Glomerular visceral epithelial cell (primary cell): ENCODE data around the gene SERPINA3.
"Not testable (repeated sequence)": the region's sequence is repeated elsewhere in the genome, so short reads cannot be mapped to it uniquely, and the experiment has no call there.

Experiments used
- DNase-seq: peaks from one replicate; pipeline ENCODE4 v3.0.0-alpha.2; 2016; ENCODE audit errors: extremely low spot score

The SERPINA3 gene

DNA sequence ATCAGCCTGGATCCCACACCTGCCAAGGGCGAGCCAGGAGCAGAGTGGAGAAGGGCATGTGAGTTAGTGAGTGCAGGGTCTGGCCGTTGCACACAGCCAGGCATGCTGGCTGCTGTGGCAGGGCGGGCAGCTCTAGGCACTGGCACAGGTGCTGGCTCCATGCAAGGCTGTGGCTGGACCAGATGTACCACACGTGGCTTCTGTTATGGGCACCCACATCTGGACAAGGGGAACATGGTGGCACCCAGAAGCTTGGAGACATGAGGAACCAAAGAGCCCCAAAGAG lies 20.1 kb downstream of the SERPINA3 start:
- no peak for DNase-seq

DNA sequence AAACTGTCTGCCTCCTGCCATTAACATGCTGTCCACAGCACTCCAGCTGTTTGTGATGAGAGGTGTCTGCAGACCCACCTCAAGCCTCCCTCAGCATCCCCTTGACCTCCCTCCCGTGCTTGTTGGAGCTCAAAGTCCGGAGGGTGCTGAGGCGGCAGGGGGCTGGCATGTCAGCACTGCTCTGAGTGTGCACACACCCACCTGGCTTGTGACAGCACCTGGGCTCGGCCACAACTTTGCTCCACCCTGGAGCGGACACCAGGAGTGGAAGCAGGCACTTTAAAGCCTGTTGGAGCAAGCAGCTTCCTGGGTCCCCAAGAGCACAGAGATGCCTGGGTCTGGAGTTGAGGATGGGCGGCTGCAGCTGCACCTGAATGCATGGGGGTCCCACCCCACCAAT lies 20.9 kb downstream of the SERPINA3 start:
- no peak for DNase-seq

DNA sequence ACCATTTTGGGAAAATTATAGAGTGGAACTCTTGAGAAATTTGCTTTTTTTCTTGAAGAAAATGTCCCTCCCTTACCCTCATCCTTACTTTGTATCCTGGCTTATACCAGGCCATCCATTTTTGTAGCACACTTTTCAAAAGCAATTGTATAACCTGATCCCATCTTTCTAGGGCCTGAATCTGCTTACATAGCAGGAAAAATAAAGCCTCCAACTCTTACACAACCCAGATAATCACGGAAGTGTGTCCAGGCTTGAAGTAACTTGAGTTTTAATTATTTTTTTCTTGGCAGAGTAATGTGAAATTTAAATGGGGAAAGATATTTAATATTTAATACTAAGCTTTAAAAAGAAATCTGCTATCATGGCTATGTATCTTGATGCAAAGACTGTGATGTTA lies 23.0 kb downstream of the SERPINA3 start:
- no peak for DNase-seq

DNA sequence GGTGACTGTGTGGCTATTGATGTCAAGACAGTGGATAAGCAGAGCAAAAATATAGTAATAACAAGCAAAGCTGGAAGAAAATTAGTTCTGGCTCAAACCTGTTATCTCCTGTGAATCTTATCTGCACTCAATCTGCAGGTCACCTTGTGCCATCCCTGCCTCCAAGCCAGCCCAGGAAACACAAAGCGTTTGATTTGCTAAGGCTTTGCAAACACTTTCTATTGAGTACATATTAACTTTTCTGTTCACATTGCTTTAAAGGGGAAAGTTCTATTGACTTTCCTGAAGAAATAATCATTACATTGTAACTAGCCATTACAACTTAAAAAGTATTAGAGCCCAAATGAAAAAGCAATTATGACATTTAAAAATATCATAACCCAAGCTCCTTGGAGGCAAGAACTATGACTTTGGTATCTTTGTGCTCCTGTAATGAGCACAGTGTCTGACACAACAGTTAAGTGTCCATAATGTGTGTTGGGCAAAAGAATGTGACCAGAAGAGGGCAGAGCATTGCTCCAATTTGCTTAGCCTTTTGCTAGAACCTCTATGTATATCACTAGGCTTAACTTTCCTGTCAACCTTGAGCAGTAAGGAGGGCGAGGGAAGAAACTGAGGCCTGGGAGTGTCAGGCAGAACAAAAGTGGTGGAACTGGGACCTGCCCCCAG lies 24.7 kb downstream of the SERPINA3 start:
- DNase-seq: no peak

DNA sequence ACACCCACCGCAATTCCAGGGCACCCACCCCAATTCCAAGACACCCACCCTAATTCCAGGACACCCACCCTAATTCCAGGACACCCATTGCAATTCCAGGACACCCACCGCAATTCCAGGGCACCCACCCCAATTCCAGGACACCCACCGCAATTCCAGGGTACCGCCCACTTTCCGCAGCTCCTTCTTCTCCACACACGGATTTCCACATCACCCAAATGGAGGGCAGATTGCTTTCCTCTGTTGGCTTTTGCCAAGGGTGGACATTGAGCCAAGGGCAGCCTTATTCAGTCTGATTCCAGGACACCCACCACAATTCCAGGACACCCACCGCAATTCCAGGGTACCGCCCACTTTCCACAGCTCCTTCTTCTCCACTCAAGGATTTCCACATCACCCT lies 25.6 kb downstream of the SERPINA3 start:
- DNase-seq: not testable (repeated sequence)

DNA sequence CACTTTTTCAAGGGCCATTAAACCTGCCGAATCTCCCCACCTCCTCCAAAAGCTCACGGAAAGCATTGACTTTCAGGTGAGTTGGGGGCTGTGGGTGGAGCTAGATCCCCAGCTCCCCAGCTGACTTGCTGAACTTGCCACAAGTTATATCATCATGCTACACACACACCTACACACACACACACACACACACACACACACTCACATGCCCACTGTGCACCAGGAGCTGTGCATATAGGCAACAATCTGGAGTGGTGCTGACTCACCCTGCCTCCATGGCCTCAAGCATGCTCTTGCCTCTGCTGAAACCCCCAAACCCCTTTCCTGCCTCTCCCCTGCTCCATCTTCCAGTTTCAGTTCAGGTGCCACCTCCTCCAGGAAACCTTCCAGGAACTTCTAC lies 26.1 kb downstream of the SERPINA3 start:
- no peak for DNase-seq

DNA sequence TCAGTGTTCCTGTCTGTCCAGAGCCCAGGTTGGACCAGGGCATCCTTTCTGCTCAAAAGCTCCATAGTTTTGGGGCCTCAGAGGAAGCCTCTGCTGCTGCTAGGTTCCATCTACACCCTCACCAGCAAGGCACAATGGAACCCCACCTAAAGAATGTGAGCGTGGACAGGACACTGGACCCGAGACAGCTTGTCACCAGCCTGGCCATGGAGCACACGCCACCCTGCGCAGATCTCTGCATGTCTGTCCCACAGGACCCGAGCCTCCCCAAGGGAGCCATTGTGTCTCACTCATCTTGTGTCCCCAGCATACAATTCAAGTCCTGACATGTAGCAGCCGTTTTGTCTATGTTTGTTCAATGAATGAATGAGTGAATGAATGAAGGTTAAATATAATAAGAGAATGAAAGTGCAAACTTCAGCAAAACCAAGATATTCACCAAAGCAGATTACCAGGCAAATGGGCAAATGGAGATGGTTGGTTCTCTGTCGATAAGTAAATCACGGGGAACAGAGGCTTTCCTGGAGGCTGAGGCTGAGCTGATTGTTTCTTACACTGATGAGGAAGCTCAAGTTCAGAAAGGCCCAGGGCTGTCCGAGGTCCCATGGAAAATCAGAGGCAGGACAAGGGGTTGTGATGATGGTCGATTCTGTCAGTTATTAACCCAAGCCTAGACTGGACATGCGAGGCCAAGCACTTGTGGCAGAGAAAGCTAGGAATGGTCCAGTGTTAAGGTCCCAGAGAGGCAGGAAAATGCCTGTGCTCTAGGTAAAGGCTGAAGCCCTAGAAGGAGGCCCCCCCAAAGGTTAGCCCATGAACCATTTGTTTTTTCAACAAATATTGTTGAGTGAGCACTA lies 27.0 kb downstream of the SERPINA3 start:
- DNase-seq: no peak

DNA sequence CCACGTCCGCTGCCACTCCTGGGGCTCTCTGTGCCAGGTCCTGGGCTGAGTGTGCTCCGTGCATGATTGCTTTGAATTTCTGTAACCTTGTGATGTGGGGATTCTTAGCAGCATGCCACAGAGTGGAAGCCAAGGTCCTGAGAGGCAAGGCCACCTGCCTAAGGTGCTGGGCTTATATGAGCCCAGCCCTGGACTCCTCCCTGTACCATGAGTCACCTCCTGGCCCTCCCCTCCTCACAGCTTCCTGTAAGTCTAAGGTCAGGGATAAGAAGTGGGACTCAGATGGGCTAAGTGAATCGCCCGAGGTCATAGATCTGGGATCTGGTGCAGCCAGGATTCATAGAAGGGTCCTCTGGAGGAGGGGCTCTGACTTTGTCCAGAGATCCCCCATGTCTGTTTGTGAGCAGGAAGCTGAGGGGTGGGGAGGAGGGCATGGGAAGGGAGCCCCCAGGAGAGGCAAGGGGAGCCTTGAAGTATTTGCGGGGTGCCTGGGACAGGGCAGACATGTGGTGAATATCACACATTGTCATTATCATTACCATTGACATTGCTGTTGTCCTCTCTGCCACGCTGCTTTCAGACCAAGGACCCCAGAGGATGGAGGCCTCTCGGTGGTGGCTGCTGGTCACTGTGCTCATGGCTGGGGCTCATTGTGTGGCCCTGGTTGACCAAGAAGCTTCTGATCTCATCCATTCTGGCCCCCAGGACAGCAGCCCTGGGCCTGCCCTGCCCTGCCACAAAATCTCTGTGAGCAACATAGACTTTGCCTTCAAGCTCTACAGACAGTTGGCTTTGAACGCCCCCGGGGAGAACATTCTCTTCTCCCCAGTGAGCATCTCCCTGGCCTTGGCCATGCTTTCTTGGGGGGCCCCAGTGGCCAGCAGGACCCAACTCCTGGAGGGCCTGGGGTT lies 28.8 kb downstream of the SERPINA3 start:
- no peak for DNase-seq

DNA sequence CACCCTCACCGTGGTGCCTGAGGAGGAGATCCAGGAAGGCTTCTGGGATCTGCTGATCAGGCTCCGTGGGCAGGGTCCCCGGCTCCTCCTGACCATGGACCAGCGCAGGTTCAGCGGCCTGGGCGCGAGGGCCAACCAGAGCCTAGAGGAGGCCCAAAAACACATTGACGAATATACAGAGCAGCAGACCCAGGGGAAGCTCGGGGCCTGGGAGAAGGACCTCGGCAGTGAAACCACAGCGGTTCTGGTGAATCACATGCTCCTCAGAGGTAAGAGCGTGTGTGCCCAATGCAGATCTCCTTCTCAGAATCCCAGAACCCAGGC lies 29.4 kb downstream of the SERPINA3 start:
- no peak for DNase-seq

DNA sequence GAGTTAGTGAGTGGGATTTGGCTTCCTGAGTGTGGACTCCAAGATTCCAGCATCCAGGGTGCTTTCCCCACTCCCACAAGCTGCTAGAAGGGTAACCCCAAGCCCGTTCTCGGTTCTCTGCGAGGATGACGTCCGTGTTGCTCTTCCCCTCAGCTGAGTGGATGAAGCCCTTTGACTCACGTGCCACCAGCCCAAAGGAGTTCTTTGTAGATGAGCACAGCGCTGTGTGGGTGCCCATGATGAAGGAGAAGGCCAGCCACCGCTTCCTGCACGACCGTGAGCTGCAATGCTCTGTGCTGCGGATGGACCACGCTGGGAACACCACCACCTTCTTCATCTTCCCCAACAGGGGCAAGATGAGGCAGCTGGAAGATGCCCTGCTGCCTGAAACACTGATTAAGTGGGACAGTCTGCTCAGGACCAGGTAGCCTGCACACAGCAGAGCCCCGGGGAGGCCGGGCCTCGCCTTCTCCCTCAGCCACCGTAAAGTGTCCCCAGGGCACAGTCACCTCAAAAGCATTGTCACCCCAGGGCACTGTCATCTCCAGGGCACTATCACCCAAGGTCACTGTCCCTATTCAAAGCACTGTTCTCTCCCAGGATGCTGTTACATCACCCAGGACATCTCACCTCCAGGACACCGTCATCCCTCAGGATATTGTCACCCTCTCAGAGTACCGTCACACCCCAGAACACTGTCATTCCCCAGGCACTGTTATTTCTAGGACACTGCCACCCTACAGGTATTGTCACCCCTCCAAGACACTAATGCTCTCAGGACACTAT lies 31.3 kb downstream of the SERPINA3 start:
- no peak for DNase-seq

DNA sequence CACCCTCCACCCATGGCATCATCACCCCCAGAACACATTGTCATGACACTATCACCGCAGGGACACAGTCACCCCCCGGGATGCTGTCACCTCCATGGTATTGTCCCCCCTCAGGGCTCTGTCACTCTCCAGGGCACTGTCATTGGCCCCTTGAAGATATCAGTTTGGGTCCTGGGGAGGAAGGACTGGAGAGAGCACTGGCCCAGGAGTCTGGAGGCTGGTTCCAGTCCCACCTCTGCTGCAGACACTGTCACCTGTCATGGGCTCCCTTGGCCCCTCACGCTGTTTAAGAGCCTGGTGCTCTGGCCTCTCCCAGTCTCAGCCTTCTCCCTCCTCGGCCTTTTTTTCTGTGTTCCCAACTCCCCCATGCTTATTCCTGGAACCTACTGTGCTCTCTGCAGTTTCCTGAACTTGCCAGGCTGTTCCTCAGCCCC lies 31.9 kb downstream of the SERPINA3 start:
- no peak for DNase-seq

DNA sequence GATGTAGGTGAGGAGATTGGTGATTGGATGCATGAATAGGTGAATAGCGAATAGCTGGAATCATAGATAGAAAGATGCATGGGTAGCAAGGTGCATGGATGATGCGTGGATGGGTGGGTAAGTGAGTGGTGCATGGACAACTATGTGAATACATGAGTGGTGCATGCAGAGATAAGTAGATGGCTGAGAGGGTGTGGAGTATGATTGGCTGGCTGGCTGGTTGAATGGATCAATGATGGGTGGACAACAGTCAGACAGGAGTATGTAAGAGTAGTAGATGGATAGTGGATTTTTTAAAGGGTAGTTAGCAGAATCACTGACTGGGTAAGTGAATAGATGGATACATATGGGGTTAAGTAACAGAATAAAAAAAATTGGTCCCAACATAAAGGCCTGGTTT lies 33.9 kb downstream of the SERPINA3 start:
- DNase-seq: no peak

DNA sequence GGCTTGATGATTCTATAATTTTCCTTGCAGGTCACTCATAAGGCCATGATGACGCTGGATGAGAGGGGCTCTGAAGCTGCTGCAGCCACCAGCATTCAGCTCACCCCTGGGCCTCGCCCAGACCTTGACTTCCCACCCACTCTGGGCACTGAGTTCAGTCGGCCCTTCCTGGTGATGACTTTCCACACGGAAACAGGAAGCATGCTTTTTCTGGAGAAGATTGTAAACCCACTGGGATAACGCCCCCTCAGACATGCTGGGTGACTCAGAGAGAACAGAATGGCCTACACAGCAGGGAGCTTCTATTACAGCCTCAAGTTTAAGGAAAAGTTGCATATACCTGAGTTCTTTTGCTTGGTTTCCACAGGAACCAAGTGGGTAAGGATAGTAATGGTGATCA lies 34.3 kb downstream of the SERPINA3 start:
- DNase-seq: no peak

DNA sequence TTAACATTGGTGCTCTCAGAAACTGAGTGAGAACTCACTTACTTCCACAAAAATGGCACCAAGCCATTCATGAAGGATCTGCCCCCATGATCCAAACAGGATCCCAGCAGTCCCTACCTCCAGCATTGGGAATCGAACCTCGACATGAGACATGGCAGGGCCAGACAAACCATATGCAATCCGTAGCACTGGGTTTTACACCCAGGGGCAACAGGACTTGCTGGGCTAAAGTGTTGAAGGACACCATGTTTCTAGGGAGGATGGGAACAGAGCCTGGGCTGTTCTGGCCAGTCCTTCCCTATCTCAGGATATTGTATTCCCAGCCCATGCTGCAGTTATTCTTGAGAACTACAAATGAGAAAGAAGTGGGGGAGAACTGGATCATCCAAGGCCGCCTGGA lies 36.6 kb downstream of the SERPINA3 start:
- DNase-seq: no peak

DNA sequence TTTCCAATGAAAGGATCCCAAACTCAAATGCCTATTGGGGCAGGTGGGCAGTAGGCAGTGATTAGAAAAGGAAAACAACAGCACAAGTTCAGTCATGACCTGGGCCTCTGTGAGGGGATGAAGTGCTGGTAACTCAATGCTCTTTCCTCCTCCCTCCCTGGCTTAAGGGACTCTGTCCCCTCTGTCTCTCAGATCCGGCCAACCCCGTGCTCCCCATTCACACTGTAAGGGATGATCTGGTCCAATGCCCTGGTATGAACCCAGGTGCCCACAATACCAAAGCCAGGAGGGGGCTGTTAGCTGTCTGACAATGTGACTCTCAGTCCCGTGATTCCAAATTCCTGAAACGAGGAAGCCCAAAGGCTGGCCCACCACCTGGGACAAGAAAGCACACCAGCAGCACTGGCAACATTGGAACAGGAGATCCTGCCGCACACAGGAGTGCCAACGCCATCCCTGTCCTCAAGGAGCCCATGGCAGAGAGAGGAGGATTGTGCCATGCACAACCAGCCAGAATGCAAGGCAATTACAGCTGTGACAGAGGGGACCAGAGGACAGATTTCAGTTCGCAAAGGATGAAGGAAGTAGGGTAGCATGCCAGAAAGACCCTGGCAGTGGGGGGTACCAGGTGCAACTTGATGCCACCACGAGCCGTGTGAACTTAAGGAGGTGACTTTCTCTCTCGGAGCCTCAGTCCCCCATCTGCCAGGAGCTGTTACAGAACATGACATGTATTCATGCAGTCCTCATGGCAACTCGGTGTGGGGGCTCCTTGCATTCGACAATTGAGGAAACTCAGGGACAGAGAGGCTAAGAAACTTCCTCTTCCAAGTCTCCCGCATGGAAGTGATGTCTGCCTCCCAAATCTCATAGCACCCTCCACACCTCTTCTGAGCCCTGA lies 37.6 kb downstream of the SERPINA3 start:
- no peak for DNase-seq

DNA sequence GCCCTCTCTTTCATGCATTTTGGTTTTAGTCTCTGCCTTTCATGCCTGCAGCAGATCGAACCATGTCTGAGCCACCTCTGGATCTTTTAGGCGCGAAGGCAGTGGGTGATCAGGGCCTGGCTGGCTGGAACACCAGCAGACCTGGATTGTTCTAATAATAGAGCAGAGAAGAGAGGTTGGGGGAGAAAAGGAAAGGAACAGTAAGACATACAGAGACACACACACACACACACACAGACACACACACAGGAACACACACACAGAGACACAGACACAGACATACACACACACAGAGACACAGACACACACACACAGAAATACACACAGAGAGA lies 38.2 kb downstream of the SERPINA3 start:
- no peak for DNase-seq

DNA sequence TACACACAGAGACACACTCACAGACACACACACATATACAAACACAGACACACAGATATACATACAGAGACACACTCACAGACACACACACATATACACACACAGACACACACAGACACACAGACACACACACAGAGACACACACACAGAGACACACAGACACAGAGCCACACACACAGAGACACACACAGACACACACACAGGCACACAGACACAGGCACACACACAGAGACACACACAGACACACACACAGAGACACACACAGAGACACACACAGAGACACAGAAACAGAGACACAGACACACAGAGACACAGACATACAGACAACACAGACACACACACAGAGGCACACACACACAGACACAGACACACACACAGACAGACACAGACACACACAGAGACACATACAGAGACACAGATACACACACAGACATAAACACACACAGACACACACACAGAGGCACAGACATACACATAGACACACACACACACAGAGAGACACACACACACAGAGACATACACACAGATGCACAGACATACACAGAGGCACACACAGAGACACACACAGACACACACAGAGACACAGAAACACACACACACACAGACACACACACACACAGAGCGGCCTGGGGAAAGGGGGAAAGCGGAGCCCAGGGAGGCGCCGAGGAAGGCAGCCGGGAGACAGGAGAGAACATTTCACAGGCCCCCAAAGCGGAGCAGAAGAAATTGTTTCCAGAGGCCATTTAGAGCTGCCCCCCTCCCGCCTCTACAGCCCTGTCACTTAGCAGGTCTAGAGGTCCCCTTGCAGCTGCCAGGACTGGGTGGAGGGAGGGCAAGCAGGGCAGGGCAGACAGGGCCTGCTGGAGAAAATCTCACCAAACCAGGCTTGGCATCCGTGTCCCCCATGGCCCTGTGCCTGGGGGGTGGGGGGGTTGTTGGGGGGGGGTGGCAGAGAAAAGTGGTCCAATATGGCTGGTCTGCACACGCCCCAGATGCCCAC lies 38.9 kb downstream of the SERPINA3 start:
- no peak for DNase-seq

DNA sequence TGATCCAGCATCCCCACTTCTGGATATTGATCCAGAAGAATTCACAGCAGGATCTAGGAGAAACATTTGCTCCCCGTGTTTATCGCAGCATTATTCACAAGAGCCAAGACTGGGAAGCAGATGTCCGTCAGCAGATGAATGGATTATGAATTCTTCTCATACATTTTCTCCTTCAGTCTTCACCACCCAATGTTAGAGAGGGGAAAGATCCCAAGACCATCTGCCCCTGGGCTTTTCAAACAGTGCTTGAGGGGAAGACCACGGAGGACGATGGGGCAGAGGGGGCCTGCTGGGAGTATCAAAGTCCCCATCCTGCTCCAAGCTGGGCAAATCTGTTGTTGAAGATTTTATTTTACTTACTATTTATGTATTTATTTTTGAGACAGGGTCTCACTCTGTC lies 41.1 kb downstream of the SERPINA3 start:
- DNase-seq: no peak

DNA sequence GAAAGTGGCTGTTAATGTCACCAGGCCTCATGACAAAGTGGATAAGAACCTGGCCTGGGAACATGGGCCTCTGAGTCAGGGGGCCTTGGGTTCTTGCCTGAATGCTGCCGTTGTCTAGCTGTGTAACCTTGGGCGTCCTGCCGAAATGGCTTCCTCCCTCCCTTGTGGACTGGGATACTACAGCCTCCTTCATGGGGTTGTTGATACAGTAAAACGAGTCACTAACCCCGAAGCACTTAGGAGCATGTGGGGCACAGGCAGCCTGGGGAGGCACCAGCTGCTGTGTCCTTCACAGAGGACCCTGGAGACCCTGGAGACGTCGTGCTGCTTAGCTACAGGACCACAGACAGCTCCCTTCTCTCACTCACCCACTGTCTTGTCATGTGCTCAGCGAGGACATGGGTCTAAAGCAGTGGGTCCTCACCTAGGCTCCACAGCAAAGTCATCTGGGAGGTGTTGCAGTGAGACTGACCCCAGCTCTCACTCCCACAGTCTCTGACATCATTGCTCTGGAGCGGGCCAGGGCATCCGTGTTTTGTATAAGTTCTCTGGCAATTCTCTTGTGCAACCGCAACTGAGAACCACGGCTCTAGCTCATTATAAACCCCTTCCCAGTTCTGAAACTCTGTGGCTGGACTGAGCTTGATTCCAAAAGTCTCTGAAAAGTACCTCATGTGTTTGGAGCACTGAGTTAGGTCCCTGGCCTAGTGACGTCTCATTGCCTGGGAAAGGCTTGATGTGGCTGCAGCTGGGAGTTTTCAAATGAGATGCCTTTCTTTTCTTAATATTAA lies 42.1 kb downstream of the SERPINA3 start:
- DNase-seq: no peak
